GM21717 (cell line): ENCODE results near the gene DYNLT4.
"Not testable (repeated sequence)": the region's sequence is repeated elsewhere in the genome, so short reads cannot be mapped to it uniquely, and the experiment has no call there.

ENCODE experiments used
- ATAC-seq: cut with Tn5 transposase; IDR thresholded peaks from one replicate; pipeline ENCODE4 v1.9.1; 2021; ENCODE audit warnings: mild to moderate bottlenecking, moderate library complexity; ENCODE audit not compliant: unreplicated experiment

DYNLT4 gene

GRCh38 chr1:44775078-44775929, 31.8 kb downstream of the DYNLT4 start, which contains the start of gene RPS8:
RPS8 (plus strand) TSS chr1:44775540; CDS start chr1:44775597, 57 bp downstream.
- ATAC-seq: peak; percentile 75

- ATAC-seq: not testable (repeated sequence)
Observed at GRCh38 chr1:44766421-44766820, 40.7 kb downstream of the DYNLT4 start.

- ATAC-seq: no peak
Observed at GRCh38 chr1:44760876-44761275, 46.3 kb downstream of the DYNLT4 start.

GRCh38 chr1:44759077-44759476, 48.1 kb downstream of the DYNLT4 start:
- no peak for ATAC-seq

GRCh38 chr1:44757420-44757819, 49.7 kb downstream of the DYNLT4 start:
- no peak for ATAC-seq
